ENCODE measurements around the gene SRA1.

The SRA1 gene

DNA sequence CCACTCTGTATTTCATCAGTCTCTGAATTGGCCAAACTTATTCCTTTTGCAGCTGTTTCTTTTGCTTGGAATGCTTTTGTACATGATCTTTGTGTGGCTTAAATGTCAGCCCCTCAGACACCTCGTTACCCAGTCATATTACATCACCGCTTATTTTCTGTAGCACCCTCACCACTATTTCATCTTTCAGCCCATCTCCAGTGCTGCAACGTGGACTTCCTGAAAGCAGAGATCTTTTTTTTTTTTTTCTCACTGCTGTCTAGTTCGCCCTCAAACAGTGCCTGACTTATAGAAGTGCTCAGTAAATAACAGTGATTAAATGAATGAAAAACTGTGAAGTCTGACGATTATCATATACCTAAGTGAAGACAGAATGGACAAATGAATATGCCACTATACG lies 835 bp downstream of the SRA1 start:
- Histone ChIP-seq H3K4me2 (ENCODE audit: low read length) (peak overlapping the region; percentile 100), H3K79me2 (ENCODE audit: low read length) (peaks cover 56% of the 10 kb centered on the region), H3K9me3 (ENCODE audit: insufficient read depth, low read length) (no peaks in the 10 kb centered on the region), H3K4me3 (ENCODE audit: low read length) (peak overlapping the region; percentile 92), H3K36me3 (replicated peaks; ENCODE audit: low read depth, low read length) (peaks cover 20% of the 10 kb centered on the region), H4K20me1 (ENCODE audit: insufficient read depth, low read length) (peaks cover 7% of the 10 kb centered on the region), H3K27ac (ENCODE audit: low read length) (peak overlapping the region; percentile 64), H3K9ac (ENCODE audit: low read length) (peak overlapping the region; percentile 89), H3K4me1 (ENCODE audit: low read length) (peaks cover 44% of the 10 kb centered on the region), H2AFZ (ENCODE audit: low read depth, low read length) (no peak overlapping the region), H3K27me3 (ENCODE audit: low read depth, low read length) (no peaks in the 10 kb centered on the region)
- TF ChIP-seq, protein P1, sequence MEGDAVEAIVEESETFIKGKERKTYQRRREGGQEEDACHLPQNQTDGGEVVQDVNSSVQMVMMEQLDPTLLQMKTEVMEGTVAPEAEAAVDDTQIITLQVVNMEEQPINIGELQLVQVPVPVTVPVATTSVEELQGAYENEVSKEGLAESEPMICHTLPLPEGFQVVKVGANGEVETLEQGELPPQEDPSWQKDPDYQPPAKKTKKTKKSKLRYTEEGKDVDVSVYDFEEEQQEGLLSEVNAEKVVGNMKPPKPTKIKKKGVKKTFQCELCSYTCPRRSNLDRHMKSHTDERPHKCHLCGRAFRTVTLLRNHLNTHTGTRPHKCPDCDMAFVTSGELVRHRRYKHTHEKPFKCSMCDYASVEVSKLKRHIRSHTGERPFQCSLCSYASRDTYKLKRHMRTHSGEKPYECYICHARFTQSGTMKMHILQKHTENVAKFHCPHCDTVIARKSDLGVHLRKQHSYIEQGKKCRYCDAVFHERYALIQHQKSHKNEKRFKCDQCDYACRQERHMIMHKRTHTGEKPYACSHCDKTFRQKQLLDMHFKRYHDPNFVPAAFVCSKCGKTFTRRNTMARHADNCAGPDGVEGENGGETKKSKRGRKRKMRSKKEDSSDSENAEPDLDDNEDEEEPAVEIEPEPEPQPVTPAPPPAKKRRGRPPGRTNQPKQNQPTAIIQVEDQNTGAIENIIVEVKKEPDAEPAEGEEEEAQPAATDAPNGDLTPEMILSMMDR (IDR thresholded peaks at IDR 0.05; ENCODE audit: low read depth, low read length): no peak
- TF ChIP-seq EZH2phosphoT487 (IDR thresholded peaks at IDR 0.05; ENCODE audit: low read depth): no peak

DNA sequence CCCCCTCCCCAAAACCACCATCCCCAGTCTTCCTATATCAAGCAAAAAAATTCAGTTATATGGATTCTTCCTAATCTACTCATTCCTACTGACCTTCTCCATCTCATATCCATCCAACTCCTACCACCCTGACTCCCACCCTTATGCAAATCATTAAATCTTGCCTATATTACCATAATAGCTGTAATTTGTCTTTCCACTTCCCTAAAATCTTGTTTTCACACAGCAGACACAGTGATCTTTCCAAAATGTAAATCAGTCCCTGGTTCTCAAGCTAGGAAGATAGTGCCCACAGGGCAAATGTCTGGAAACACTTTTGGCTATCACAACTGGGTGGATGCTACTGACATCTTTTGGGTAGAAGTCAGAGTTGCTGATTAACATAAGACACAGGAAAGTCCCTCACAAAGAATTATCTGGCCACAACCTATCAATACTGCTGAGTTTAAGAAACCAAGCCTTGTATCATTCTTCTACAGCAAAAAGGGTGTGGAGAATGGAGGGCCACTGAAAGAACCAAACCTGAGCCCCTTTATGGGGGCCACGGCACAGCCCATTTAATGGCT lies 1.4 kb downstream of the SRA1 start:
- Histone ChIP-seq H2AFZ (ENCODE audit: low read depth, low read length) (no peak overlapping the region), H3K4me2 (ENCODE audit: low read length) (peak overlapping the region; percentile 100), H3K27me3 (ENCODE audit: low read depth, low read length) (no peaks in the 10 kb centered on the region), H3K79me2 (ENCODE audit: low read length) (peaks cover 56% of the 10 kb centered on the region), H3K36me3 (replicated peaks; ENCODE audit: low read depth, low read length) (peaks cover 23% of the 10 kb centered on the region), H3K4me1 (ENCODE audit: low read length) (peaks cover 44% of the 10 kb centered on the region), H4K20me1 (ENCODE audit: insufficient read depth, low read length) (peaks cover 7% of the 10 kb centered on the region), H3K4me3 (ENCODE audit: low read length) (peak overlapping the region; percentile 92), H3K9ac (ENCODE audit: low read length) (peak overlapping the region; percentile 89), H3K27ac (ENCODE audit: low read length) (peak overlapping the region; percentile 64), H3K9me3 (ENCODE audit: insufficient read depth, low read length) (no peaks in the 10 kb centered on the region)
- TF ChIP-seq, protein P1 (IDR thresholded peaks at IDR 0.05; ENCODE audit: low read depth, low read length): no peak
- TF ChIP-seq EZH2phosphoT487 (IDR thresholded peaks at IDR 0.05; ENCODE audit: low read depth): no peak

DNA sequence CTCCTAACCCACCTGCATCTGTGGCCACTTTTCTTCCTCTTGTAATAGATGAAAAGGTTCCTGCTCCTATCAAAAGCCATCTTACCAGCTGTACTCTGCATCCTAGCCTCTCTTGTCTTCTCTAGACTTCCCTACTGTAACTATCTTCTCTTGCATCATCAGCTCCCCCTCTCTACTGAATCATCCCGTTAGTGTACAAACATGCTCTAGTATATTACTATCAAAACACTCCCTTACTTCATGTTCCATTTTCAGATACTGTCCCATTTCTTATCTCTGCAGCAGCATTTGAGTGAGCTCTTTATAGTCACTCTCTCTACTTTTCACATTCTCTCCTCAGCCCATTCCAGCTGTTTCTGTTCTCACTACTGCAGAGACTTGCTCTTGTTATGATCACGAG lies 2.8 kb downstream of the SRA1 start:
- Histone ChIP-seq H2AFZ (ENCODE audit: low read depth, low read length) (no peak overlapping the region), H3K36me3 (replicated peaks; ENCODE audit: low read depth, low read length) (peaks cover 33% of the 10 kb centered on the region), H3K27ac (ENCODE audit: low read length) (peak overlapping the region; percentile 82), H3K4me3 (ENCODE audit: low read length) (peak overlapping the region; percentile 46), H3K4me2 (ENCODE audit: low read length) (peak overlapping the region; percentile 73), H3K4me1 (ENCODE audit: low read length) (peaks cover 44% of the 10 kb centered on the region), H3K79me2 (ENCODE audit: low read length) (peaks cover 56% of the 10 kb centered on the region), H3K9me3 (ENCODE audit: insufficient read depth, low read length) (no peaks in the 10 kb centered on the region), H3K9ac (ENCODE audit: low read length) (peak overlapping the region; percentile 35; the same call in 1 of the 2 replicates), H4K20me1 (ENCODE audit: insufficient read depth, low read length) (peaks cover 7% of the 10 kb centered on the region), H3K27me3 (ENCODE audit: low read depth, low read length) (no peaks in the 10 kb centered on the region)
- no peak for TF ChIP-seq EZH2phosphoT487 (IDR thresholded peaks at IDR 0.05; ENCODE audit: low read depth)
- TF ChIP-seq, protein P1 (IDR thresholded peaks at IDR 0.05; ENCODE audit: low read depth, low read length): no peak

DNA sequence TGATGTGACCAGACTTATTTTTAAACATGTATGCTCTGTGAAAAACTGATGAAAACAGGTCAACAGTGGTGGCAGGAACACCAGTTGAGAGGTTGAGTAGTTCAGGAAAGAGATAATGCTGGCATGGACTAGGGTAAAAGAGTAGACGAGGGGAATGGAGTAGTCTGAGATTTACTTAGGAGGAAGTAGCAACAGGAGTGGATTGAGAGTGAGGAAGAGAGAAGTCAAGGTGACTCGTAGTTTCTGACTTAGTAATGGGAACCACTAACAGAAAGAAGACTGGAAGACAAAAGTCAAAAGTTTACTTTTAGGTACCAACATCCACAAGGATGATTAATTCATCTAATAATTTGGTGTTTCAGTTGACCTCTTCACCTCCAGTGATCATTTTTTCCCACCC lies 3.6 kb downstream of the SRA1 start:
- H3K4me1 ChIP-seq (ENCODE audit: low read length): peaks cover 44% of the 10 kb centered on the region
- H3K9ac ChIP-seq (ENCODE audit: low read length): peak overlapping the region; percentile 35; the same call in 1 of the 2 replicates
- peak overlapping the region; percentile 82 for H3K27ac ChIP-seq (ENCODE audit: low read length)
- H3K9me3 ChIP-seq (ENCODE audit: insufficient read depth, low read length): no peaks in the 10 kb centered on the region
- peaks cover 7% of the 10 kb centered on the region for H4K20me1 ChIP-seq (ENCODE audit: insufficient read depth, low read length)
- H3K4me2 ChIP-seq (ENCODE audit: low read length): peak overlapping the region; percentile 73
- H3K27me3 ChIP-seq (ENCODE audit: low read depth, low read length): no peaks in the 10 kb centered on the region
- H3K4me3 ChIP-seq (ENCODE audit: low read length): peak overlapping the region; percentile 46
- TF ChIP-seq, protein P1 (IDR thresholded peaks at IDR 0.05; ENCODE audit: low read depth, low read length): no peak
- no peak overlapping the region for H2AFZ ChIP-seq (ENCODE audit: low read depth, low read length)
- peaks cover 33% of the 10 kb centered on the region for H3K36me3 ChIP-seq (replicated peaks; ENCODE audit: low read depth, low read length)
- peaks cover 56% of the 10 kb centered on the region for H3K79me2 ChIP-seq (ENCODE audit: low read length)

Data from OCI-LY3 (cell line).